Omental fat pad (tissue), 4 donors: Measurements from ENCODE around the gene CAMSAP1. TPM values are rescaled to one million over a fixed set of nuclear protein-coding genes. Genes with fewer than 3 reads are reported as not detected.
"Not testable (repeated sequence)": the region's sequence is repeated elsewhere in the genome, so short reads cannot be mapped to it uniquely, and the experiment has no call there.

Experiments used
- ATAC-seq: fragments of 150-250 bp; one replicate; pipeline ENCODE4 v1.9.1; 2016; ENCODE audit warnings: mild to moderate bottlenecking, moderate library complexity; ENCODE audit not compliant: low FRiP score
- DNase-seq: peaks from one replicate; pipeline ENCODE4 v3.0.0-alpha.2; 2019; ENCODE audit warnings: low spot score
- CTCF ChIP-seq, 3 donors: fragments of 450-650 bp; IDR thresholded peaks; one replicate each; pipeline ENCODE4 v1.5.1; 2016 to 2017; ENCODE audit warnings: antibody characterized with exemption in 3 of 3, mild to moderate bottlenecking in 3 of 3, moderate library complexity in 2 of 3
- total RNA-seq, 4 donors: library from RNA; depleted of rRNA; stranded (reverse); fragments of >200 nt; gene quantifications; one replicate each; pipeline ENCODE4 v1.1.0, GENCODE V29; 2016

The CAMSAP1 gene
- total RNA-seq, 4 donors from 2014 or later, result 22.3 to 52.5 (median 33.2) TPM

- ATAC-seq, result no peak
- no peak for DNase-seq
- TF ChIP-seq CTCF (IDR thresholded peaks at IDR 0.05), result no peak
These were observed 38.6 kb upstream of the CAMSAP1 start for GRCh38 chr9:135945969-135946368.

- ATAC-seq (no peak), DNase-seq (no peak)
- no peak for TF ChIP-seq CTCF (IDR thresholded peaks at IDR 0.05)
These were observed 37.3 kb upstream of the CAMSAP1 start for GRCh38 chr9:135944444-135945252.

- DNase-seq, ATAC-seq: not testable (repeated sequence)
These were observed 36.3 kb upstream of the CAMSAP1 start for GRCh38 chr9:135943604-135944003.

- no peak for DNase-seq
- no peak for ATAC-seq
- TF ChIP-seq CTCF (IDR thresholded peaks at IDR 0.05), result no peak
These were observed 34.1 kb upstream of the CAMSAP1 start for GRCh38 chr9:135941288-135941995.

- DNase-seq (no peak), ATAC-seq (no peak)
- no peak for TF ChIP-seq CTCF (IDR thresholded peaks at IDR 0.05)
These were observed 32.3 kb upstream of the CAMSAP1 start for GRCh38 chr9:135939351-135940265.

GRCh38 chr9:135937521-135938489 is 30.5 kb upstream of the CAMSAP1 start:
- TF ChIP-seq CTCF (IDR thresholded peaks at IDR 0.05), result no peak
- ATAC-seq, result no peak
- no peak for DNase-seq
